Measurements from ENCODE around the gene GPRASP3. TPM values are rescaled to one million over a fixed set of nuclear protein-coding genes. Genes with fewer than 3 reads are reported as not detected.
A peak's percentile ranks its signal among the peaks of the same experiment; 100 is the strongest.
"Not testable (repeated sequence)": the region's sequence is repeated elsewhere in the genome, so short reads cannot be mapped to it uniquely, and the experiment has no call there.

GPRASP3 gene, protein sequence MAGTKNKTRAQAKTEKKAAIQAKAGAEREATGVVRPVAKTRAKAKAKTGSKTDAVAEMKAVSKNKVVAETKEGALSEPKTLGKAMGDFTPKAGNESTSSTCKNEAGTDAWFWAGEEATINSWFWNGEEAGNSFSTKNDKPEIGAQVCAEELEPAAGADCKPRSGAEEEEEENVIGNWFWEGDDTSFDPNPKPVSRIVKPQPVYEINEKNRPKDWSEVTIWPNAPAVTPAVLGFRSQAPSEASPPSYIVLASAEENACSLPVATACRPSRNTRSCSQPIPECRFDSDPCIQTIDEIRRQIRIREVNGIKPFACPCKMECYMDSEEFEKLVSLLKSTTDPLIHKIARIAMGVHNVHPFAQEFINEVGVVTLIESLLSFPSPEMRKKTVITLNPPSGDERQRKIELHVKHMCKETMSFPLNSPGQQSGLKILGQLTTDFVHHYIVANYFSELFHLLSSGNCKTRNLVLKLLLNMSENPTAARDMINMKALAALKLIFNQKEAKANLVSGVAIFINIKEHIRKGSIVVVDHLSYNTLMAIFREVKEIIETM
- 1.8 TPM for total RNA-seq

DNA sequence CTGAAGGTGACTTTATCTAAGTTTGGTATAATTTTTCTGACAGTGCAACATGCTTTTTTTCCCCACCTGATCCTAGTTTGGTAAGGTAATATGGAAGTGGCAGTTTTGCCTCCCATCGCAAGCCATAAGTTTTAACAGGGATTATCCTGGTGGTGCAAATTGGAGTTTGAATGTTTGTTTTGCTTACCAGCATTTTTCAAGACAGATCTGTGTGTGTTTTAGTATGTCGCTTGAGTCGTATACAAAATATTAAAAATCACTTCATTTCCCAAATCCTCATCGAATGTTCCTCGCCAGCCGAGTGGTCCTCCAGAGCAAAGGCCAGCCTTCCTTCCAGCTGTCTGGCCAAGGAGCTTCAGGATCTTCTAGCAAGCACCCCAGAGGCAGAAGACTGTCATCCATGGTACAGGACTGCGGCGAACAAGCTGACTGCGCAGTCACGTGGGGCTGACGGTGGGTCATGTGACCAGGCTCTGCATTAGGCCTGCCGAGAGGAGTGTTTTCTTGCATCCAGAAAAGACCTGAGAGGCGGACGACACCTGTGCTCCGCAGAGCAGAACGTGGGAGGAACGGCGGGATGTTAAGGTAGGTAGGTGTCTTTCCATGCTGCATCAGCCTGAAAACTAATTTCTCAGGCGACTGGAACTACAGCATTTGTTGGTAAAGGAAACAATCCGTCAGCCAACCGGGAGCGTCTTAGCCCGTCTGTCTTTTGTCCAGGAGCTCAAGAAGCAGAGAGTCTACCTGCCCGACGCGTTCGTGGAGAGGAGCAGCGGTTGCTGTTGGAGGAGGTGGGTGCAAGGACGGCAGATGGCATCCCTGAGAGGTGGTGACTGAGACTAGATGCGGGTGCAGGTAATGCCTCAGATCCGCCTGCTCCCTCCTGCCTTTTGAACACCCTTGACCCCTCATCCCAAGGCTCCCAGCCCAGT lies at the start of gene GPRASP3:
TSS of gene GPRASP3 (plus strand) at position 507 of the 932 bp plus-strand sequence. CDS start 28,253 bp downstream, outside the sequence.
- peak; percentile 92 for ATAC-seq

DNA sequence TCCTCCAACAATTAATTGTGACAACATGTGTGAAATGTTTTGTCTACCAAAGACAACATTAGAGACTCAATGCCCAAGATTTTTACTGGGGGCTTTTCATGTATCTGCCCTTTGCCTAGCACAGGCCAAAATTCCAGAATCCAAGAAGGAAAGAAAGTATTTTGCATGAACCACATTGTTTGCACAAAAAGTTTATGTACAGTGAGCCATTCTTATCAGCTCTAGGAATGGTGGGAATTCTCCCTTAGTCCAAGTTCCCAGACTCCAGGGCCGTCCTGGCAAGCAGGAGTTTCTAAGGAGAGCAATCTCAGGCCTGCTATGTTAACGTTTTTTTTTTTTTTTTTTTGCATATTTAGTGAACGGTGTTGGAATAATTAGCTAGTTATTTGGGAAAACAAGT lies 47.7 kb upstream of the GPRASP3 start:
- no peak for ATAC-seq

DNA sequence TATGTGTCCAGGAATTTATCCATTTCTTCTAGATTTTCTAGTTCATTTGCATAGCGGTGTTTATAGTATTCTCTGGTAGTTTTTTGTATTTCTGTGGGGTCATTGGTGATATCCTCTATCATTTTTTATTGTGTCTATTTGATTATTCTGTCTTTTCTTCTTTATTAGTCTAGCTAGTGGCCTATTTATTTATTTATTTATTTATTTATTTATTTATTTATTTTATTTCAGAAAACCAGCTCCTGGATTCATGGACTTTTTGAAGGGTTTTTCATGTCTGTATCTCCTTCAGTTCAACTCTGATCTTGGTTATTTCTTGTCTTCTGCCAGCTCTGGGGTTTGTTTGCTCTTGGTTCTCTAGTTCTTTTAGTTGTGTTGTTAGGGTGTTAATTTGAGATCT lies 43.1 kb upstream of the GPRASP3 start:
- not testable (repeated sequence) for ATAC-seq

DNA sequence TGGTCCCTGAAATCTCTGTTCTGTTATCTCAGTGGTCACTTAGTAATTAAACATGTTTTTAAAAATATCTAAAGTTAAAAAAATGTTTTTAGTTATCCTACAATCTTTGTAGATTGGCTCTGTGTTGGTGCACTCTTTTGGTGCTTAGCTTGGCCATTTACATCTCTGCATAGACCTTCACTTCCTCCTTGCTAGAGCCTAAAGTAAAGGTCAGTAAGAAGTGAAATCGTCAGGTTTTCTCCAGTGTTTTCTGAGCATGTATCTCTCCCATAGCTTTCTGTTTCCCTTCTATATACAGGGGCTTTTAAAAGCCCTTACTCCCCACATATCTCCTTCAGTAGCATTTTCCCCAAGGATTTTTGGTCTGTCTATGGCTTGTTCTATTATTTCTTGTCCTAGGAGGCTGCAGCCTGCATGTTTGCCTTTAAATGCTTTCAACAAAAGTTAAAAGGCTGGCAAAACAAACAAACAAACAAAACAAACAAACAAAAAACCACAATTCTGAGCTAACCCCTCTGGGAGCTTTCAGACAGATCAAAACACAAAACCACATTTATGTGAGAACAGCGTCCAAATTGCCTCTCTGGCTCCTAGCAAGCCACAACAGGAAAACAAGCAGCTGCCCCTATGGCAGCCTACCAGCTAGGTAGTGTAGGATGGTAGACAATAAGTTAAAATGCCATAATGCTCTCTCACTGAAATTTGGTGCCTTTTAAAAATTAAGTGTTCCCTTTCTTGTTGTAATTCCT lies 35.6 kb upstream of the GPRASP3 start:
- ATAC-seq: no peak

DNA sequence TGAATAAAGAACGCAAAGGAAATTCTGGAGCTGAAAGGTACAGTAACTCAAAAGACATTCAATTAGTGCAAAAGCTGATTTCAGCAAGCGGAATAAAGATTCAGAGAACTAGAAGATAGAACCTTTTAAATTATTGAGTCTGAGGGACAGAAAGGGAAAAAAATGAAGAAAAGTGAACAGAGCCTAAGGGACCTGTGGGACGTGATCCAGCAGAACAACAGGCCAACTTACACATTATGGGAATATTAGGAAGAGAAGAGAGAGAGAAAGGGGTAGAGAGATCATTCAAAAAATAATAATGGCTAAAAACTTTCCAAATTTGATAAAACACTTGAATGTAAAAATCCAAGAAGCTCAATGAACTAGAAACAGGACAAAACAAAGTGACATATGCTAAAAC lies 25.8 kb upstream of the GPRASP3 start:
- ATAC-seq: no peak

DNA sequence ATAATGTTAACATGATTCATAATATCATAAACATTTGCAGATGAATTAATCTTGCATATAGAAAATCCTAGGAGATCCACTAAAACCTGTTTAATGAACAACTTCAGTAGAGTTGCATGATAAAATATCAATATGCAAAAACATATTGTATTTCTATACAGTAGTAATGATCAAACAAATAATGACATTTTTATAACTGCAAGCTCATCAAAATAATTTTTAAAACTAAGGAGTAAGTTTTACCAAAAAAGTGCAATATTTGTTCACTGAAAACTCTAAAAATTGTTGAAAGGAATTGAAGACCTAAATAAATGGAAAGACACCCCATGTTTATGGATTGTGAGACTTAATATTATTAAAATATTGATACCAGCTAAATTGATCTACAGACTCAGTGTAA lies 24.2 kb upstream of the GPRASP3 start:
- no peak for ATAC-seq

DNA sequence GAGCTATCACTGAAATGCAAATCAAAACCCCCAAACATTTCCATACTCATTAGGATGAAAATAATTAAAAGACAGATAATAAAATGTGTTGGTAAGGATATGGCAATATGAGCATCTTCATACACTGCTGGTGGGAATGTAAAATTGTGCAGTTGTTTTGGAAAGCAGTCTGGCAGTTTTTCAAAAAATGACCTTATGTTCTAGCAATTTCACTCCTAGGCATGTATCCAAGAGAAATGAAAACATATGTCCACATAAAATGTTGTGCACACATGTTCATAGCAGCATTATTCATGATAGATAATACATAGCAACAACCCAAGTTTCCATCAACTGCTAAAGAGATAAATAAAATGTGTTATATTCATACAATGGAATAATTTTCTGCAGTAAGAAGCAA lies 23.0 kb upstream of the GPRASP3 start:
- no peak for ATAC-seq

DNA sequence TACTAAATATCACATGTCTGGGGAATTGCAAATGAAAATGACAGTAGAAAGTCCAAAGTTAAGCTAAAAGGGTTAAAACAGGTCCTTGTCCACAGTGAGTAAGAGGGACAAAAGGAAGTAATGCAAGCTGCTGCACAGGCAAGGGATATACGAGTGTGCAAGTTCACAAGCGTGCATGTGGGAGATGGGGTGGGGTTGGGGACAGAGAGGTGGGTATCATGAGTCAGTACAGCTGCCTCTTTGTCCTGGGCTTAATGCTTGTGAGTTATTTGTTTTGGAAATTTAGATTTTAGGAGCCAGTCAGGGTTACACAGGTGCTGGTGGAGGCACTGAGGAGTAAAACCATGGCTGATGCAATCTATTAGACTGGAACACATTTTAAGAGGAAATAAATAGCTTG lies 11.6 kb upstream of the GPRASP3 start:
- peak; percentile 63 for ATAC-seq

GRCh38 chrX:102711872-102712215 lies 8.7 kb upstream of the GPRASP3 start:
- no peak for ATAC-seq

DNA sequence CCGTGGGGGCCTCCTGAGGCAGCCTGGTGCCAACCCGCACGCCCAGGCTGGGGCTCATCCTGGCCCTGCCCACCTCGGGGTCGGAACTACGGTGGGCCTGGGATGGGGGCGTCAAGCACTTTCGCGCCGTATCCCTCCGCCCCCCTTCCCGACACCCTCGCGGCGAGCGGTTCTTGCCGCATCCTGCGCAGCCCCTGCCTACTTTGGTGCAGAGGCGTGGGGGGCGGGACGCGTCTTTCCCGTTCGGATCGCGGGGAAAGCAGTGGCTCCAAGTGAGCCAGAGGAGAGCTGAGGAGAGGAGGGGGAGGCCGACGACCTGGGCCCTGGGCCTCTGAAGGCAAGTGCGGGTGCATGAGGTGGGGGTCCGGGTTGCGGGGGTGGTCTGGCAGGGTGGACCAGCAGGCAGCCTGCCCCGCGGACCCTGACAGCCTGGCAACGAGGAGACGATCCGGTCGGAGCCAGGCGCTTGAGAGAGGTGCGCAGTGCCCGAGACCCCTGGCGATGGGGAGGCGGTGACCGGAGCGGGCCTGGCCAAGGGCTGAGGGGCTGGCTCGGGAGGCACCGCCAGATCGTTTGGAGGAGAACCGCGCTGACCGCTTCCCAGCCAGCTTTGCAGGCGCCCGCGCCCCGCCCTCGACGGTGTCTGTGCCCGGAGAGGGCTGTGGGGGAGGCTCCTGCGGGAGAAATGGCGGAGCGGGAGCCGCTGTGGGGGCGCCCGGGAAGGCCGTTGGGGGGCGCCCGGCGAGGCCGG lies 8.2 kb upstream of the GPRASP3 start, which contains the start of gene GPRASP2:
TSS of gene GPRASP2 (plus strand) at position 233 of the 751 bp plus-strand sequence. CDS start 2,422 bp downstream, outside the sequence.
- peak; percentile 64 for ATAC-seq

DNA sequence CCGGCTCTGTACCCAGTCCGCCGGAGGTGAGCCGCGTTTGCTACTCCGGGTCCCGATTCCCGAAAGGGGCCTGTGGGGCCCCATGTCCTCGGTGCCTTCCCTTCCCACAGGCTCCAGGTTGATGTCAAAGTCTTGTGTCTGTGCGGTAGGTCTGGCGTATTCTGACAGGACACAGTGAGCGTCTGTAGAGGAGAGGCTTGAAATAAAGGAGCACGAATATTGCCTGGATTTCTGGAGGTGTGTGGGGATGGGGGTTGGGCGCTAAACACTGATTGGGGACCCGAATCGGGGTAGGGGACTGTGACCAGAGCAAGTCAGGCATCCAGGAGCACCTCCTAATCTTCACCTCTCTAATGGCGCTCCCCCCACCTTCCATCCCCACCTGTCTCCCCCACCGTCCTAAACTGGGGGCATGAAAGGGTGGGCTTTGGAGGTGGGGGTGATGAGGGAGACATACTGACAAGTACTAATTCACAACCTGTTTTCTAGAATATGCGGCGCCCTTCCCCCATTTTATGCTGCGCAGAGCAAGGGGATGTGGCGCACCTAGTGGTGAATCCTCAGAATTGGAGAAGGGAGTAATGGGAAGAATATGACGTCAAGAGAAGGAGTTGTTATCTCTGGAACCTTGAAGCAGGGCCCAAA lies 7.4 kb upstream of the GPRASP3 start:
- peak; percentile 66 for ATAC-seq

- ATAC-seq: no peak
Observed at GRCh38 chrX:102714994-102715393, 5.5 kb upstream of the GPRASP3 start.

DNA sequence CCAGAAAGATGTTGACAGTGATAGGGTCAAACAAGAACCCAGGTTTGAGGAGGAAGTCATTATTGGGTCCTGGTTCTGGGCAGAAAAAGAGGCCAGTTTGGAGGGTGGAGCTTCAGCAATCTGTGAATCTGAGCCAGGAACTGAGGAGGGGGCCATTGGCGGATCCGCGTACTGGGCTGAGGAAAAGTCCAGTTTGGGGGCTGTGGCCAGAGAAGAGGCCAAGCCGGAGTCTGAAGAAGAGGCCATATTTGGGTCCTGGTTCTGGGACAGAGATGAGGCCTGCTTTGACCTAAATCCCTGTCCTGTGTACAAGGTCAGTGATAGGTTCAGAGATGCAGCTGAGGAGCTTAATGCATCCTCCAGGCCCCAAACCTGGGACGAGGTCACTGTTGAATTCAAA lies 4.6 kb upstream of the GPRASP3 start:
- ATAC-seq: no peak

DNA sequence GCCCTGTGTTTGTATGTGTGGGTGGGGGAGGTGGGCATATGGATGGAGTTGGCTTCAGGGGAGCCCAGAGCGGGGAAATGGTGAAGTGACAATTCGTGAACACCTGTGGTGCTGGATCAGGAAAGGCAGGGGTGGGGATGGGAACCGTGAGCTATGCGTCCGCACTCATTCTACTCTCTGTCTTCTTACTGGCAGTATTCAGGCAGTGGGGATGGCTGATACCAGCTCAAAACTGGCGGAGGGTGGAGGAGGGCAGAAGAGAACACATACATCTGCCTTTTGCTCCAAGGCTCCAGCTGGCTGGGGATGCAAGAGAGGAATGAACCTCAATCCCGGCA lies 595 bp downstream of the GPRASP3 start:
- ATAC-seq: peak; percentile 17

DNA sequence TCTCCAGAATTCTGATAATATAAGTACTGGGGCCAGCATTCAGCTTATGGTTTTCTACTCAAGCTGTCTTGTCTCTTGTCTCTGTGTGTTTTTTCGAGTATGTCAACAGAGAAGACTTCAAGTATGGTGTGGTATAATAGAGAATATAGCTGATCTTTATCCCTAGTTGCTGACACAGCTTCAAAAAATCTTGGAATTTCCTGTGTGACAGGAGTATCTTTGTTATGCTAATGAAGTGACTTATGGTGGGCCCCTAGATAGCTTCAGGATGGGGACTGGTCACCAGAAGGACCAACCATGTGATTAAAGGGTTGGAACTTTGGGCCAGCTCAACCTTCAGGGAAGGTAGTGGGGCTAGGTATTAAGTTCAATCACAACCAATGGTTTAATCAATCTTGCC lies 2.9 kb downstream of the GPRASP3 start:
- ATAC-seq: no peak

- no peak for ATAC-seq
Observed at GRCh38 chrX:102727761-102728160, 7.2 kb downstream of the GPRASP3 start.

GRCh38 chrX:102728646-102729045 lies 8.1 kb downstream of the GPRASP3 start:
- ATAC-seq: no peak

DNA sequence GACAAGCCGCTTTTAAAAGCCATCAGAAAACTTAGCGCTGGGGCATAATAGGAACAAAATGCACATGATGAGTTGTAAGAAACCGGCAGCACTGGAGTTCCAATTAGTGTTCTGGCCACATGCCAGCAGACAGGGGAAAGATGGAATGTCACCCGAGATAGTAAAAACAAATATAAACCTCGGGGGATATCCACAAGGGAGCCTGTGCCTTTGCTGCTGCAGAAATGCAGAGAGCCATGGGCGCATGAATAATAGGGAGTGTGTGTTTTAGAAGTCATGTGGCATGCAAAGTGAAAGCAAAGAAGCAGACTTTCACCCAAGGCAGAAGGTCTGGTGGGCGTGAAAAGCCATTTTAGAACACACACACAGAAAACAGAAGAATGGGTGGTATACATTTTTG lies 19.1 kb downstream of the GPRASP3 start:
- ATAC-seq: no peak

- ATAC-seq: no peak
Observed at GRCh38 chrX:102744307-102744706, 23.8 kb downstream of the GPRASP3 start.

DNA sequence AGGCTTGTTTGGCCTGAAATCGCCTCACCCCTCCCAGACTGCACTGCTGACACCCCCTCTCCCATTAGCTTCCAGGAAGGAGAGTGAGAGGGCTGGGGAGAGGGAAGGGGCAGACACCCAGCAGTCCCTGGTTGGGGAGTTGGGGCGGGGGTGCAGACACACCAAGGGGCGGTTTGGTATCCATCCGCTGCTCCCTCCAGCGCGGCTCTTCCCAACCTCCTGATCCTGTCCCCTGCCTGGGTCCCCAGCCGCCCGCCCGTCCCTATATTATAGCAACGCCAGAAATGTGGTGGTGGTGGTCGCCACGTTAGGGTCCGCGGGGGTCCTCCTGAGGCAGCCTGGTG lies 24.9 kb downstream of the GPRASP3 start:
- no peak for ATAC-seq

- peak; percentile 57 for ATAC-seq
Observed at GRCh38 chrX:102745857-102746584, 25.5 kb downstream of the GPRASP3 start.
